ENCODE measurements around the gene PARP1.
"Not testable (repeated sequence)": the region's sequence is repeated elsewhere in the genome, so short reads cannot be mapped to it uniquely, and the experiment has no call there.

Gene PARP1

DNA sequence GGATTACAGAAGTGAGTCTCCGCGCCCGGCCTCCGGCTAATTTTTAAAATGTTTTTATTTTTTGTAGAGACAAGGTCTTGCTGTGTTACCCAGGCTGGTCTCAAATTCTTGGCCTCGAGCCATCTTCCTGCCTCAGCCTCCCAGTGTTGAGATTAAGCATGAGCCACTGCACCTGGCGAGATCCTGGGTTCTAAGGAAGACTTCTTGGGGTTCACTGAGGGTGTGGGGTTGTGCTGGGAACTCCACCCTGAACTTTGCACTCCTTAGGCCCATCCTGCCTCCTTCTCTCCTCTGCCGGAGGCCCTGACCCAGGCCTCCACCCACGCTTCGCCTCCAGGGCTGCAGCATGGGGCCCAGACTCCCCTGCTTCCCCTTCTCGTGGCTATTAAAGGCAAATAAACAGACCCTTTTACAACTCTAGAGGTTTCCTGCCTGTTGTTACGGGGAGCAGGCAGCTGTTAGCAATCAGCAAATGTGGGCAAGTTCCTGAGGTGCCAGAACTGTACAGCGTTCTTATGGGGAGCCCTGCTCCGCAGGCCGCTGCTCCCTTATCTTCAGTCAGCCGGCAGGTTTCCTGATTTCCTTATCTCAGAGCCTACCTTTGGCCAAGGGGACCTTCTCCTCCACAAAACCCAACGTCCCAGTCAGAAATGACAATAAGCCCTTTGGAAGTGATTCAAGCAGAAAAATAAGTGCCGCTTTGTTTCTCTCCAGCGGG is 57.9 kb downstream of the PARP1 start:
- no peak for DNase-seq (ENCODE audit: low read depth)

DNA sequence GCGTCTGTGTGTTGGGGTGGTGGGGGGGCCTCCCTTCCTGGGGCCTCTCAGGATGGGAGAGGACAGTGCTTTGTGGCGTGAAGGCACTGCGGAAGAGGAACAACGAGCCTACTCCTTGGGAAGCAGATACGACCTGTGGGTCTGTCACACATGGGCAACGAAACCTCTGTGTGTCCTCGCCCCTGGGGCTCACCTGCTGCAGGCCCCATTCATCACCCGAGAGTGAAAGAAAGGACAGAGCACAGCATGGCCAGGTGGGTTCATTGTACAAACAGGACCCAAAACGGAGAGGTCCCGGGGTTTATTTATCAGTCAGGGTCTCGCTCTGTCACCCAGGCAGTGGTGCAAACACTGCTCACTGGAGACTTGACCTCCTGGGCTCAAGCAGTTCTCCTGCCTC is 58.8 kb downstream of the PARP1 start:
- no peak for DNase-seq (ENCODE audit: low read depth)

DNA sequence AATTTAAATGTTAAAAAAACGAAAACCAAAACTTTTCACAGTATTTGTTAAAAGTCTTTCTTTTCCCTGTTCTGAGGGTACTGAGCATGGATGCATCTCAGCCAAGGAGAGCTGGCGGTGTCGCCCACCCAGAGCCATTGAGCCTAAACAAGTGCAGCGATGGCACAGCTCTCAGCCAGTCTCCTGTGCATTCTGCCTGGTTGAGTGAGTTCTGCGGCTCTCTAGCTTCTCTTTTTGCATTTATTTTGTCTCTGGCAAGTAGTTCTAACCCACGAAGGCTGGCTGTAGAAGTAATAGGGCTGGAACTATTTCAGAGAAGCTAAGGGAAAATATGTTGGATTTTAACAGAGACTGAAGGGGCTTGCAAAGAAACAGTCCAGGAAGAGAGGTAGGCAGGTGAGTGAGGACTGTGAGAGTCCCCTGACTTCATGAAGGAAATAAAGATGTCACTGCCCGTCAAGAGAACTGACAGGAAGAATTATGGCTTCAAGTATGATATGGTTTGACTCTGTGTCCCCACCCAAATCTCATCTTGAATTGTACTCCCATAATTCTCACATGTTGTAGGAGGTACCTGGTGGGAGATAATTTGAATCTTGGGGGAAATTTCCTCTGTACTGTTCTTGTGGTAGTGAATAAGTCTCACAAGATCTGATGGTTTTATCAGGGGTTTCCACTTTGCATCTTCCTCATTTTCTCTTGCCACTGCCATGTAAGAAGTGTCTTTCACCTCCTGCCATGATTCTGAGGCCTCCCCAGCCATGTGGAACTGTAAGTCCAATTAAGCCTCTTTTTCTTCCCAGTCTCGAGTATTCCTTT is 63.2 kb downstream of the PARP1 start:
- no peak for DNase-seq (ENCODE audit: low read depth)

DNA sequence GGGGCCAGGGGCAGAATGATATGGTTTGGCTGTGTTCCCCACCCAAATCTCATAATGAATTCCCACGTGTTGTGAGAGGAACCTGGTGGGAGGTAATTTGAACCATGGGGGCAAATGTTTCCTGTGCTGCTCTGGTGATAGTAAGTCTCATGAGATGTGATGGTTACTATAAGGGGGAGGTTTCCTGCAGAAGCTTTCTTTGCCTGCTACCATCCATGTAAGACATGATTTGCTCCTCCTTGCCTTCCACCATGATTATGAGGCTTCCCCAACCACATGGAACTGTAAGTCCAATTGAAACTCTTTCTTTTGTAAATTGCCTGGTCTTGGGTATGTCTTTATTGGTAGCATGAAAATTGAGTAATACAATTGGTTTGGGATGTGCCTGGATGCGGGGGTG is 65.2 kb downstream of the PARP1 start:
- DNase-seq (ENCODE audit: low read depth): no peak

DNA sequence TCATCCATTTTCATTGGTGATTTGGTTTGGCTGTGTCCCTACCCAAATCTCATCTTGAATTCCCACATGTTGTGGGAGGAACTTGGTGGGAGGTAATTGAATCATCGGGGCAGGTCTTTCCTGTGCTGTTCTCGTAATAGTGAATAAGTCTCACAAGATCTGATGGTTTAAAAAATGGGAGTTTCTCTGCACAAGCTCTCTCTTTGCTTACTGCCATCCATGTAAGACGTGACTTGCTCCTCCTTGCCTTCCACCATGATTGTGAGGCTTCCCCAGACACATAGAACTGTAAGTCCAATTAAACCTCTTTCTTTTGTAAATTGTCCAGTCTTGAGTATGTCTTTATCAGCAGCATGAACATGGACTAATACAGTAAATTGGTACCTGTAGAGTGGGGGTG is 67.8 kb downstream of the PARP1 start:
- DNase-seq (ENCODE audit: low read depth): not testable (repeated sequence)

DNA sequence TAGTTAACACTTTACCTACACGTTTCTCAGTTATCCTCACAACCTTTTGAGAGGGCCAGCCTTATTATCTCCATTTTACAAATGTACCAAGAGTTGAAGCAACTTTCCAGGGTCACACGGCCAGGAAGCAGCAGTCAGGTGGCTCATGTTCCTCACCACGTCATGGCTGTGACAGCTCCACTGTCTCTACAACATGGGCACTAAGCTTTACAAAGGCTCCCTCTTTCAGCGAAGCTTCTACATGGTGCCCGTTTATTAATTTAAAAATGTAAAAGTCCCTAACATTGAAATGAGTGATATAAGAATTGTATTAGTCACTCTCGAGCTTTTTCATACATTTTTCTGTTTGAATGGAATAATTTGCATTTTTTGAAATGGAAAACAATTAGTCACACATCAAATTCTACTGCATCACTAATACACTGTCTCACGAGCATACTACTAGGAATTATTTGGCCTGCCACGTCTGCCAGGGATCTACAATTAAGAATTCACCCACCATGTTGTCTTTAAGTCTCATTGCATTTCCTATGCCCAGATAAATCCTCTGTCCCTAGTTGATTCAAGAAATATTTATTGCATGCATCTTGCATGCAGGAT is 70.5 kb downstream of the PARP1 start:
- DNase-seq (ENCODE audit: low read depth): no peak

DNA sequence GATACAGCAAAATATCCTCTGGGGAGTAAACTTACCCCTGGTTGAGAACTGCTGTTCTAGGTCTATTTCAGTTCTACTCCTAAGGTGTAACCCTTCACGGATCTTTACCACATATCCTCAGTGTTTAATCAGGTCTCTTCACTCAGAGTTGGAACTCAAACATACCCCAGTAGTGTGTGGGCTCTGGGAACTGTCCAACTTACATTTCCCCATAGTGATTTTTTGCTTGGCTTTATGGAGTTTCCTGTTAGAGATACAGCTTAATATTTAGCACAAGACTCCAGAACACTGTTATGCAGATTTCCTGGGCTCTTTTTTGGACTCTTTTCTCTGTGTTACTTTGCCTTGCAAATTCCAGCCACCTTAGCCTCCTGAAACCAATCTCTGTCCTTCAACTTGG is 72.2 kb downstream of the PARP1 start:
- DNase-seq (ENCODE audit: low read depth): no peak

DNA sequence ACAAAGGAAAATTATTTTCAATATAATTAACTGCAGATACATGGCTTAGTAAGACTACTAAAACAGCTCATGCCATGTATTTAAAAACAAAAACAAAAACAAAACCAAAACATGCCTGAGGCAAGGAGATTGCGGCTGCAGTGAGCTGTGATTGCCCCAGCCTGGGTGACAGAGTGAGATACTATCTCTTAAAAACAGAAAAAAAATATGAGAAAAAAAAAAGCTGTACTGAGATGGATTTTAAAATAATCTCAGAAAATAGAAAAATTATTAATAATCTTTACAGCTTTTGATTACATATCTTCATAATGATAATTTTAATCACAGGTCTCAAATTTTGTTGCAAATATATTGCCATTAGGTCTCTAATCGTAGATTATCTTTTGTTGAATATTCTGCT is 74.9 kb downstream of the PARP1 start:
- no peak for DNase-seq (ENCODE audit: low read depth)

DNA sequence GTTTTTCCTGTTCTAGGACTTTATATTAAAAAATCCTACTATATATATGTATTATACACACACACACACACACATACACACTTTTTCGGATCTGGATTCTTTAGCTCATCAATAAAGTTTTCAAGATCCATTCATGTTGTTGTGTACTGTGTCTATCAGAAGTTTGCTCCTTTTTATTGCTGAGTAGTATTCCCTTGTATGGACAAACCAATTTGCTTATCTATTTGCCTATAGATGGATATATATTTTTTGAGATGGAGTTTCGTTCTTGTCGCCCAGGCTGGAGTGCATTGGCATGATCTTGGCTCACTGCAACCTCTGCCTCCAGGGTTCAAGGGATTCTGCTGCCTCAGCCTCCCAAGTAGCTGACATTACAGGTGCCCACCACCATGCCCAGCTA is 78.7 kb downstream of the PARP1 start:
- DNase-seq (ENCODE audit: low read depth): no peak

DNA sequence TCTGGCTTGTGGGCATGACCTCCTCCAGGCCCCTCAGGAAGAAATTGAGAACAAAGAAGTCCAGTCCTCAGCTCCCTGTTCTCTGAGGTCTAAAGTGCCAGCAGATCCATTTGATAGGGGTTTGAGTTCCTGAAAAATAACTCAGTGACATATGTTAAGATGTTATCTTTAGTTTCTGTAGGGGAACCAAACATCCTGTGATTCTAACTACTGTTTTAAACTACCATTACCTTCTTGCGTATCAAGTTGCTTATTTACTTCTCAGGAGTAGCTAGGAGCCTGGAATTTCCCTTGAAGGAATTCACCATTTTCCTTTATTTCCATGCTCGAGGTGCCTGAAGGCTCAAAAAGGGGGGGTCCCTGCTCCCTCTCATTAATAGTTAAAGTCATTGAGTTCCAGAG is 80.1 kb downstream of the PARP1 start:
- no peak for DNase-seq (ENCODE audit: low read depth)

DNA sequence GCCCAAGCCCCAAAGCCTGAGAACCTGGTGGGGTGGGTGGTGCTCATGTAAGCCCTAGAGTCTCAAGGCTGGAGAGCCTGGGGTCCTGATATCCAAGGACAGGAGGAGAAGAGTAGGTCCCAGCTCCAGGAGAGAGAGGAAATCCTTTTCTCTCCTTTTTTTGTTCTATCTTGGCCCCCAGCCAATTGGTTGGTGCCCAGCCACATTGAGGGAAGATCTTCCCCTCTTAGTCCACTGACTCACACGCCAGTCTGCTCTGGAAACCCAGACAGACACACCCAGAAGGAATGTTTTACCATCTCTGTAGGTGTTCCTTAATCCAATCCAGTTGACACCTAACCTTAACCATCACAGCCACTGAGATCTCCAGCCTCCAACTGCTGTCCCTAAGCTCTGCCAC is 82.7 kb downstream of the PARP1 start:
- no peak for DNase-seq (ENCODE audit: low read depth)

DNA sequence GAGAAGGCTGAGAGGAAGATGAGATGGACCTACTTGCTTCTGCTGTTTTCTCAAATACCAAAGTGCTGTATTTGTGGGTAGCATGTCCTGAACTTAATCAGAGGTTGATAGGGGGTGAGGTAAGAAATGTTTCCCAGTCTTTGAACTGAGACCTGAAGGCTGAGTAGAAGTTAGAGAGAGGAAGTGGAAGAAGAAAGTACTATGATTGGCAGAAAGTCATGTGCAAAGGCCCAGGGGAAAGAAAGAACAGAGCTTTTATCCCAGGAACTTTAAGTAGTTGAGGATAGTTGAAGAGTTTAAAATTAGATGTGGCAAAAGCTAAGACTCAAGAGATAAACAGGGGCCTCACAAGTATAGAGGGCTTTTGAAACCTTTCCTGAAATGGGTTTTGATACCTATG is 83.4 kb downstream of the PARP1 start:
- DNase-seq (ENCODE audit: low read depth): no peak

DNA sequence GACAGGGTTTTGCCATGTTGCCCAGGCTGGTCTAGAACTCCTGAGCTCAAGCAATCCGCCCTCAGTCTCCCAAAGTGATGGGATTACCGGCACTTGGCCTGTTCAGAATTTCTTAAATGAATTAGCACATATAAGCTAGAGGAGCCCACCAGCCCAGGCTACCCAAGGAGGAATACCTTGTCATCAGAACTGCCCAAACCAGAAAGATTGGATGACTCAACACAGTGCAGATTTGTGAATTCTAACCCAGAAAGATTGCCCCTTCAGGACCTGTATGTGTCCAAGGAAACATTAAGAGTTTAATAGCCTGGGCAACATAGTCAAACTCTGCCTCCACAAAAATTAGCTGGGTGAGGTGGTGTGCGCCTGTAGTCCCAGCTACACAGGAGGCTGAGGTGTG is 84.9 kb downstream of the PARP1 start:
- DNase-seq (ENCODE audit: low read depth): no peak

DNA sequence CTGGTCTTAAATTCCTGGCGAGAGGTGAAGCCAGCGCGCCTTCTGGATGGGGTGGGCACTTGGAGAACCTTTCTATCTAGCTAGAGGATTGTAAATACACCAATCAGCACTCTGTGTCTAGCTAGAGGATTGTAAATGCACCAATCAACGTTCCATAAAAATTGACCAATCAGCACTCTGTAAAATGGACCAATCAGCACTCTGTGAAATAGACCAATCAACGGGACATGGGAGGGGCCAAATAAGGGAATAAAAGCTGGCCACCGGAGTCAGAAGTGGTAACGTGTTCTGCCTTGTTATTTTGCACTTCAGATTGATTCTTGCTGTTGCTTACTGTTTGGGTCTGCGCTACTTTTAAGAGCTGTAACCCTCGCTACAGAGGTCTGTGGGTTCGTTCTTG is 87.0 kb downstream of the PARP1 start:
- no peak for DNase-seq (ENCODE audit: low read depth)

DNA sequence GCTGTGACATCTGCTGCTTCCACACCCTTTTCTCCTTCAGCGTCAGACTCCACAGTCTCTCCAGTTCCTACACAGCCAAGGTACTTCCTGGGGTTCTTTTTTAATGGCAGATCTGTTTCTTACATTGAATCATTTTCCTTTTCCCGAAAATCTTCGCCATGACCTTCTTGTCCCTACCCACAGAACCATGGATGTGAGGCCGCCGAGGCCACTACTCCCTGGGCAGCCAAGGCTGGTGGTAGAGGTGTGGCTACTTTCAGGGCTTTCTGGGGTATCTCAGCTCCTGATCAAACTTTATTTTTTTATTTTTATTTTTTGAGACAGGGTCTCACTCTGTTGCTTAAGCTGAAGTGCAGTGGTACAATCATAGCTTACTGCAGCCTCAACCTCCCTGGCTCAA is 89.4 kb downstream of the PARP1 start:
- no peak for DNase-seq (ENCODE audit: low read depth)

DNA sequence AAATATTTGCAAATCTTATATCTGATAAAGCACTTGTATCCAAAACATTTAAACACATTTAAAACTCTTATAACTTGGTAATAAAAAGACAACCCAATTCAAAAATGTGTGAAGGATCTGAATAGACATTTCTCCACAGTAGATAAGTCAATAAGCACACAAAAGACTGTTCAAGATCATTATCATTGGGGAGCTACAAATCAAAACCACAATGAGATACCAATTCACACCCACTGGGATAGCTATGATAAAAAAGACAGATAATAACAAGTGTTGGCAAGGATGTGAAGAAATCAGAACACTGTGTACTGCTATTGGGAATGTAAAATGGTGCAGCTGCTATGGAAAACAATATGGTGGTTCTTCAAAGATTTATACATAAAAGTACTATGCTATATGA is 93.8 kb downstream of the PARP1 start:
- no peak for DNase-seq (ENCODE audit: low read depth)

DNA sequence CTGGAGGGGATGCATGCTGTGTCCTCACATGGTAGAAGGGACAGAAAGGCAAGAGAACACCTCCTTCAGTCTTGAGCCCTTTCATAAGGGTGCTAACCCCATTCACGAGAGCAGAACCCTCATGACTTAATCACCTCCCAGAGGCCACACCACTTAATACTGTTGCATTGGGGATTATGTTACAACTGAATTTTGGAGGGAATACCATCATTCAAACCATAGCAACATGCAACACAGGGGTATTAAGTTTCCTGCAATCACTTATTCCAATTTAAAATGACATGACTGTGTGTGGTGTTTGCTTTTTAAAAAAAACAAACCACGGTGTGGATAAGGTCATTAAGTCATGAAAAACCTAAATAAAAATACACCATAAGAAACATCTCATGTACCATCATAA is 95.8 kb downstream of the PARP1 start:
- no peak for DNase-seq (ENCODE audit: low read depth)

DNA sequence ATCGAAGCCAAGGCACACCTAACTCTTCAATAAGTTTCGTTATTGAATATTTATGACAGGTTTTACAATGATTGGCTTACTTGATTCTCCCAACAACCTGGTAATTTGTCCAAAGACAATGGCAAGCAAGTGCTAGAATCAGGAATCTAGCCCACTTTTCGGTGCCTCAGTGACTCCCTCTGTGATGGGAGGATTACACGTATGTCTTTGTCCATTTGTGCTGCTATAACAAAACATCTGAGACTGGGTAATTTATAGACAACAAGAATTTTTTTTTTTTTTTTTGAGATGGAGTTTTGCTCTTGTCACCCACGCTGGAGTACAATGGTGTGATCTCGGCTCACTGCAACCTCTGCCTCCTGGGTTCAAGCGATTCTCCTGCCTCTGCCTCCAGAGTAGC is 96.5 kb downstream of the PARP1 start:
- no peak for DNase-seq (ENCODE audit: low read depth)

All from non-pigmented ciliary epithelial cell (primary cell).